Mesendoderm (in vitro differentiated cells): Measurements from ENCODE around the gene KRTAP12-1.
"Not testable (repeated sequence)": the region's sequence is repeated elsewhere in the genome, so short reads cannot be mapped to it uniquely, and the experiment has no call there.

ENCODE experiments used
- DNase-seq: peaks from one replicate; pipeline ENCODE4 v3.0.0; 2013
- H2AK5ac ChIP-seq: 2 replicates; pipeline ENCODE4 v1.6.1; 2013; ENCODE audit warnings: low read length, inconsistent platforms
- H2BK120ac ChIP-seq: 2 replicates; pipeline ENCODE4 v1.6.1; 2013; ENCODE audit warnings: low read depth, mild to moderate bottlenecking, low read length, moderate library complexity, mixed read lengths
- H2BK15ac ChIP-seq: replicated peaks from 2 replicates; pipeline ENCODE4 v1.6.1; 2013; ENCODE audit warnings: low read depth, mild to moderate bottlenecking, moderate library complexity
- H2BK5ac ChIP-seq: 2 replicates; pipeline ENCODE4 v1.6.1; 2013; ENCODE audit warnings: low read length, inconsistent platforms
- H3K18ac ChIP-seq: 2 replicates; pipeline ENCODE4 v1.6.1; 2013; ENCODE audit warnings: mild to moderate bottlenecking, low read length, mixed read lengths
- H3K23ac ChIP-seq: one replicate; pipeline ENCODE4 v1.6.1; 2013; ENCODE audit warnings: low read length
- H3K27ac ChIP-seq: 2 replicates; pipeline ENCODE4 v1.5.1; 2013; ENCODE audit warnings: low read depth, mild to moderate bottlenecking, inconsistent platforms, low read length, moderate library complexity
- H3K27me3 ChIP-seq: 2 replicates; pipeline ENCODE4 v1.6.1; 2013; ENCODE audit warnings: low read length, control low read depth, mild to moderate bottlenecking, inconsistent platforms; ENCODE audit not compliant: insufficient read depth, poor library complexity
- H3K36me3 ChIP-seq: 2 replicates; pipeline ENCODE4 v1.6.1; 2013; ENCODE audit warnings: low read length, inconsistent platforms; ENCODE audit not compliant: control insufficient read depth, insufficient read depth
- H3K4ac ChIP-seq: one replicate; pipeline ENCODE4 v1.6.1; 2013; ENCODE audit warnings: low read depth, mild to moderate bottlenecking, low read length, moderate library complexity
- H3K4me1 ChIP-seq: 2 replicates; pipeline ENCODE4 v1.6.1; 2013; ENCODE audit warnings: low read depth, low read length, inconsistent platforms; ENCODE audit not compliant: control insufficient read depth
- H3K4me2 ChIP-seq: 2 replicates; pipeline ENCODE4 v1.6.1; 2013; ENCODE audit warnings: low read length
- H3K4me3 ChIP-seq: 2 replicates; pipeline ENCODE4 v1.5.1; 2013; ENCODE audit warnings: mild to moderate bottlenecking, low read length
- H3K56ac ChIP-seq: one replicate; pipeline ENCODE4 v1.6.1; 2013; ENCODE audit warnings: low read length
- H3K79me1 ChIP-seq: 2 replicates; pipeline ENCODE4 v1.6.1; 2013; ENCODE audit warnings: low read length, inconsistent platforms
- H3K79me2 ChIP-seq: 2 replicates; pipeline ENCODE4 v1.6.1; 2013; ENCODE audit warnings: mild to moderate bottlenecking, low read length; ENCODE audit not compliant: control insufficient read depth, insufficient read depth
- H3K9ac ChIP-seq: 2 replicates; pipeline ENCODE4 v1.6.1; 2013; ENCODE audit warnings: low read length, inconsistent platforms
- H4K5ac ChIP-seq: one replicate; pipeline ENCODE4 v1.6.1; 2013; ENCODE audit warnings: low read length
- H4K8ac ChIP-seq: one replicate; pipeline ENCODE4 v1.6.1; 2013; ENCODE audit warnings: low read depth, mild to moderate bottlenecking, control low read depth, low read length, moderate library complexity
- WGBS: extraction: QIAGEN DNeasy Blood & Tissue Kit; methylation state at CpG from one replicate; pipeline ENCODE4 v1.1.7; 2013; ENCODE audit warnings: low lambda C conversion rate, missing lambda C conversion rate; ENCODE audit not compliant: insufficient coverage; ENCODE audit errors: extremely low coverage; 5-methylcytosine and 5-hydroxymethylcytosine counted together

The KRTAP12-1 gene

DNA sequence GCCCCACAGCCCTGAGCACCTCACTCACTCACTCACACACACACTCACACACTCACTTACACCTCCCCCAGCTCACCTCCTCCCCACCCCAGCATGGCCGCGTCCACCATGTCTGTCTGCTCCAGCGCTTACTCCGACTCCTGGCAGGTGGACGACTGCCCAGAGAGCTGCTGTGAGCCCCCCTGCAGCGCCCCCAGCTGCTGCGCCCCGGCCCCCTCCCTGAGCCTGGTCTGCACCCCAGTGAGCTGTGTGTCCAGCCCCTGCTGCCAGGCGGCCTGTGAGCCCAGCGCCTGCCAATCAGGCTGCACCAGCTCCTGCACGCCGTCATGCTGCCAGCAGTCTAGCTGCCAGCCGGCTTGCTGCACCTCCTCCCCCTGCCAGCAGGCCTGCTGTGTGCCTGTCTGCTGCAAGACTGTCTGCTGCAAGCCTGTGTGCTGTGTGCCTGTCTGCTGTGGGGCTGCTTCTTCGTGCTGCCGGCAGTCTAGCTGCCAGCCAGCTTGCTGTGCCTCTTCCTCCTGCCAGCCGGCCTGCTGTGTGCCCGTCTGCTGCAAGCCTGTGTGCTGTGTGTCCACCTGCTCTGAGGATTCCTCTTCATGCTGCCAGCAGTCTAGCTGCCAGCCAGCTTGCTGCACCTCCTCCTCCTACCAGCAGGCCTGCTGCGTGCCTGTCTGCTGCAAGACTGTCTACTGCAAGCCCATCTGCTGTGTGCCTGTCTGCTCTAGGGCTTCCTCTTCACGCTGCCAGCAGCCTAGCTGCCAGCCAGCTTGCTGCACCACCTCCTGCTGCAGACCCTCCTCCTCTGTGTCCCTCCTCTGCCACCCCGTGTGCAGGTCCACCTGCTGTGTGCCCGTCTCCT lies 35.4 kb downstream of the KRTAP12-1 start, which contains the start of gene KRTAP10-11:
TSS of gene KRTAP10-11 (plus strand) at position 49 of the 856 bp plus-strand sequence. CDS start at position 94, 45 bp downstream.
- H3K79me1 ChIP-seq, H4K8ac ChIP-seq, H2BK120ac ChIP-seq, H3K79me2 ChIP-seq, H3K4me2 ChIP-seq, H2BK5ac ChIP-seq, H3K27ac ChIP-seq, H3K23ac ChIP-seq, H4K5ac ChIP-seq, H2BK15ac ChIP-seq, H3K4me1 ChIP-seq, H3K4ac ChIP-seq, H3K27me3 ChIP-seq, H3K4me3 ChIP-seq, H2AK5ac ChIP-seq, H3K36me3 ChIP-seq, H3K18ac ChIP-seq, DNase-seq, H3K9ac ChIP-seq: not testable (repeated sequence)
- no CpG with 5 or more reads among the region's 21 CpGs for WGBS
- peak within 1 kb of the TSS; percentile 19 for H3K56ac ChIP-seq

GRCh38 chr21:44644878-44645277 lies 37.1 kb downstream of the KRTAP12-1 start:
- no peaks in the 10 kb centered on the region for H3K79me2 ChIP-seq
- no peak overlapping the region for H3K27ac ChIP-seq
- H2AK5ac ChIP-seq: no peak overlapping the region
- no peaks in the 10 kb centered on the region for H3K36me3 ChIP-seq
- no peak overlapping the region for H3K9ac ChIP-seq
- H4K8ac ChIP-seq: no peak overlapping the region
- no peak overlapping the region for H3K18ac ChIP-seq
- H4K5ac ChIP-seq: no peak overlapping the region
- no peak overlapping the region for H3K56ac ChIP-seq
- H2BK5ac ChIP-seq: no peak overlapping the region
- H3K4me3 ChIP-seq: no peak overlapping the region
- no peak for DNase-seq
- no peak overlapping the region for H2BK120ac ChIP-seq
- no CpG with 5 or more reads among the region's 2 CpGs for WGBS
- no peaks in the 10 kb centered on the region for H3K27me3 ChIP-seq
- H3K23ac ChIP-seq: no peak overlapping the region
- H3K79me1 ChIP-seq: no peaks in the 10 kb centered on the region
- no peak overlapping the region for H3K4me2 ChIP-seq
- no peaks in the 10 kb centered on the region for H3K4me1 ChIP-seq
- H2BK15ac ChIP-seq: no peak overlapping the region
- no peak overlapping the region for H3K4ac ChIP-seq

DNA sequence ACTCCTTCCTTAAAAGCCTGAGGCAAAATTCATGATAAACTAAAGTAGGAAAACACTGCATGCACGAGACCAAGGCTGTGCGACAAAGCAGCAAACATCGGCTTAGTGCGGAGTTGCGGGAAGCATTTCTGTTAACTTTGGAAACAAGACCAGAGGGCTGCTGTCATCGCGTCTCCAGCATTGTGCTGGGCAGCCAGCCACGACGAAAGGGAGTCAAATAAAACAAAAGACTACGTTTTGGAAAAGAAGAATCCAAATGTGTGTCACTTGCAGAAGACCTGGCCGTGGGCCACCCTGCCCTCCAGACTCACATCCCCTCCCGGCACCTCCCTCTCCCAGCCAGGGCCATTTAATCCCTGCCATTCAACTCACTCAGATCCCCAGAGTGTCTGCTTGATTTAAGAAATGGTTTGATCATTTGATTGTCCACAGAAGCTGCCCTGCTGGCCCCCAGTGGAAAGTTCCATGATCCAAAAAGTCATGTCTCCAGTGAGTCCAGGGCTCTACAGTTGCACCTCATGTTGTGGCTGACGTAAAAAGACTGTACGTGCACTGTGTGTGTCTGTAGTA lies 38.1 kb downstream of the KRTAP12-1 start:
- no peak overlapping the region for H3K4me3 ChIP-seq
- no peak overlapping the region for H3K9ac ChIP-seq
- H3K4ac ChIP-seq: no peak overlapping the region
- H3K79me2 ChIP-seq: no peaks in the 10 kb centered on the region
- H3K56ac ChIP-seq: no peak overlapping the region
- no peak overlapping the region for H2AK5ac ChIP-seq
- H3K23ac ChIP-seq: no peak overlapping the region
- no CpG with 5 or more reads among the region's 14 CpGs for WGBS
- no peak overlapping the region for H2BK120ac ChIP-seq
- H3K36me3 ChIP-seq: no peaks in the 10 kb centered on the region
- no peak overlapping the region for H3K4me2 ChIP-seq
- no peak overlapping the region for H2BK15ac ChIP-seq
- no peak overlapping the region for H2BK5ac ChIP-seq
- no peak for DNase-seq
- no peak overlapping the region for H3K18ac ChIP-seq
- no peak overlapping the region for H3K27ac ChIP-seq
- no peak overlapping the region for H4K8ac ChIP-seq
- no peak overlapping the region for H4K5ac ChIP-seq
- no peaks in the 10 kb centered on the region for H3K4me1 ChIP-seq
- no peaks in the 10 kb centered on the region for H3K79me1 ChIP-seq
- H3K27me3 ChIP-seq: no peaks in the 10 kb centered on the region

DNA sequence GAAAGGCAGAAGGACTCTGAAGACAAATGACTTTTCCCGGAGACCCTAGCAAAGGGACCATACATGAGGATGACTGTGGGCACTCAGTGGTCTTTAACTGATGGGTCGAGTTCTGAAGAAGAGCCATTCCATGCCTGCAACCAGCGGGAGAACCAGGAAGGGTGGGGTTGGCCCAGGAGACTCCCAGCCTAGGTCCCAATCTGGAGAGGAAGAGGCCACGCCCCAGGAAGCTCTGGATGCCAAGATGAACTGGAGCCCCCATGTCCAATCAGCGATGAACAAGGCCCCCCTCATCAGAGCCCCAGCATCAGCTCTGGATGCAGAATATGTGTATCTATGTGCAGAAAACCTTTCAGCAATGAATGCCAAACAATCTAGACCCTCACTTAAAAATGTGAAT lies 41.2 kb downstream of the KRTAP12-1 start:
- Histone ChIP-seq H3K18ac (no peak overlapping the region), H4K5ac (no peak overlapping the region), H3K27ac (no peak overlapping the region), H2BK15ac (no peak overlapping the region), H2AK5ac (no peak overlapping the region), H3K27me3 (no peaks in the 10 kb centered on the region), H3K79me1 (no peaks in the 10 kb centered on the region), H2BK5ac (no peak overlapping the region), H4K8ac (no peak overlapping the region), H3K4me2 (no peak overlapping the region), H2BK120ac (no peak overlapping the region), H3K56ac (no peak overlapping the region), H3K23ac (no peak overlapping the region), H3K4me3 (no peak overlapping the region), H3K4me1 (no peaks in the 10 kb centered on the region), H3K36me3 (no peaks in the 10 kb centered on the region), H3K4ac (no peak overlapping the region), H3K9ac (no peak overlapping the region), H3K79me2 (no peaks in the 10 kb centered on the region)
- DNase-seq: no peak
- WGBS: no CpG with 5 or more reads among the region's 5 CpGs

DNA sequence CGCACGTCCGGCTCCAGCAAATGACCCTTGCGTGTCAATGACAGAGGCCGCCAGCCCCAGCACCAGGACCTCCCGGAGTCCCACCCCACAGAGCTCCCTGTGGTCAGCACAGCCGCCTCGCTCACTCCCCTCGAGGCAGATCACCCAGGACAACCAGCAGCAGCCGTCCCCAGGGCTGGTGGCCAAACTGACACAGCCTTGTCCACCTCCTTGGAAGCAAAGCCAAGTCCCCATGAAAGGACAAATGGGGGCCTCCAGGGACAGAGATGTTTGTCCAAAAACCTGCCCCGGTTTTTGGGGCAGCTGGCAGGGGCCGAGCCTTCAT lies 42.7 kb downstream of the KRTAP12-1 start:
- H4K5ac ChIP-seq: no peak overlapping the region
- no peaks in the 10 kb centered on the region for H3K79me2 ChIP-seq
- no peak overlapping the region for H2BK120ac ChIP-seq
- H3K4me3 ChIP-seq: no peak overlapping the region
- H2AK5ac ChIP-seq: no peak overlapping the region
- no peaks in the 10 kb centered on the region for H3K79me1 ChIP-seq
- no peak overlapping the region for H3K4me2 ChIP-seq
- no peak overlapping the region for H3K9ac ChIP-seq
- H3K23ac ChIP-seq: peak overlapping the region; percentile 66
- H4K8ac ChIP-seq: no peak overlapping the region
- no peaks in the 10 kb centered on the region for H3K27me3 ChIP-seq
- H3K27ac ChIP-seq: no peak overlapping the region
- no peaks in the 10 kb centered on the region for H3K4me1 ChIP-seq
- WGBS: no CpG with 5 or more reads among the region's 12 CpGs
- no peak overlapping the region for H3K18ac ChIP-seq
- DNase-seq: no peak
- no peak overlapping the region for H2BK15ac ChIP-seq
- H3K36me3 ChIP-seq: no peaks in the 10 kb centered on the region
- H3K4ac ChIP-seq: no peak overlapping the region
- H3K56ac ChIP-seq: no peak overlapping the region
- H2BK5ac ChIP-seq: no peak overlapping the region
